ENCODE results near the gene ENOX1.

ENOX1 gene

DNA sequence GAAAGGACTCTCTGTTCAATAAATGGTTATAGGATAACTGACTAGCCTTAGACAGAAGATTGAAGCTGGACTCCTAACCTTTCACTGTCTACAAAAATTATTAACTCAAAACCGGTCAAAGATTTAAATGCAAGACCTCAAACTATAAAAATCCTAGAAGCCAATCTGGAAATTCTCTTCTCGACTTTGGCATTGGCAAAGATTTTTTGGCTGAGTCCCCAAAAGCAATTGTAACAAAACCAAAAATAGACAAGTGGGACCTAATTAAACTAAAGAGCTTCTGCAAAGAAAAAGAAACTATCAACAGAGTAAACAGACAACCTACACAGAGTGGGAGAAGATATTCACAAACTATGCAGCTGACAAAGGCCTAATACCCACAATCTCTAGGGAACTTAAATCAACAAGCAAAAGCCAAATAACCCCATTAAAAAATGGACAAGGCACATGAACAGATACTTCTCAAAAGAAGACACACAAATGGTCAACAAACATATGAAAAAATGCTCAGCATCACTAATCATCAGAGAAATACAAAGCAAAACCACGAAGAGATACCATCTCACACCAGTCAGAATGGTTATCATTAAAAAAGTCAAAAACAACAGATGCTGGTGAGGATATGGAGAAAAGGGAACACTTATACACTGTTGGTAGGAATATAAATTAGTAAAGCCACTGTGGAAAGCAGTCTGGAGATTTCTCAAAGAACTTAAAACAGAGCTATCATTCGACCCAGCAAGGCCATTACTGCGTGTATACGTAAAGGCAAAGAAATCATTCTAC lies 497.1 kb downstream of the ENOX1 start:
- DNase-seq (ENCODE audit: low read depth in 3 of 3) = no peak

GRCh38 chr13:43286751-43287150 lies 500.0 kb downstream of the ENOX1 start:
- DNase-seq (ENCODE audit: low read depth in 3 of 3) = no peak

DNA sequence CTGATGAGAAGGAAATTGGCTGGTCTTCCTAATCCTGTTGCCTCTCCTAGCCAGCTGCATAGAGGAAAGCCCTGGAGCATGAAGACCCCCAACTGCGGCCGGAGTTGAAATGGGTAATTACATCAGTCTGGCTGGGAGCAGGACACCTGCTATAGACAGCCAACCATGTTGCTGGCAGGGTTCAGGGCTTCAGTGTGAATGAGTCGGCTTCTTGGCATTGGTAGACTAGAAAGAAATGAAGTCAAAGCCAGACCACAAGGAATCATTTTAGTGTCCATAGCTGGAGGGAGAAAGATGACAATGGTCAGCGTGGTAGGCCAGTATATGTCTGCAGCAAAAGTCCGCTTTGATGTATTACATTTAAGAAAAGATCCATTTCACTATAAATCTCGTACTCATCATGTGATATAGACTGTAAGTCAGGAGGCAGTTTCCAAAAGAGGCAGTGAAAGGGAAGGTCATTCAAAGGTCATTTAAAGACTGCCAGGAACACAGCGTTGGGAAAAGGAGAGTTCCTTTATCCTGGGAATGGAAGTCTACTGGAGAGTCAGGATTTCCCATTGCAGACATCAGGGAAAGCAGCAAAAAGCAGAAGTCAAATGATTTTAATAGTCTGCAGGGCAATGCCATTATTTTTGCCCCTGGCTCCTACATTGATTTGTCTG lies 500.7 kb downstream of the ENOX1 start:
- no peak for DNase-seq (ENCODE audit: low read depth in 3 of 3)

DNA sequence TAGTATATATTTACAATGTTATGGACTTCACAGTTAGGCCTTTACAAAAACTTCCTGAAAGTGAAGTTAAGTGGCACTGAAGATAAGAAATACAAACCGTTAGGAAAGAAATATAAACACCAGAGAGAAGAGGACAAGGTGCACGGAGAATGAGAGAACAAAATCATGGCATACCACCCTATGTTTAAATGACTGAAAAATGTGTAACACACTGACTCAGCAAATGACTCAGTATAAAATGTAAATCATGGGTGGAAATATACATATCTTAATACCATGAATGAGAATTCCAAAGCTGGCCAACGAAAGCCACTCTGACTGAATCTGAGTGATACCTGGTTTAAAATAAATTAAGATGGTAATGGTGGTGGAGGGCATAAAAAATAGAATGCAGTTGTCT lies 502.6 kb downstream of the ENOX1 start:
- no peak for DNase-seq (ENCODE audit: low read depth in 3 of 3)

DNA sequence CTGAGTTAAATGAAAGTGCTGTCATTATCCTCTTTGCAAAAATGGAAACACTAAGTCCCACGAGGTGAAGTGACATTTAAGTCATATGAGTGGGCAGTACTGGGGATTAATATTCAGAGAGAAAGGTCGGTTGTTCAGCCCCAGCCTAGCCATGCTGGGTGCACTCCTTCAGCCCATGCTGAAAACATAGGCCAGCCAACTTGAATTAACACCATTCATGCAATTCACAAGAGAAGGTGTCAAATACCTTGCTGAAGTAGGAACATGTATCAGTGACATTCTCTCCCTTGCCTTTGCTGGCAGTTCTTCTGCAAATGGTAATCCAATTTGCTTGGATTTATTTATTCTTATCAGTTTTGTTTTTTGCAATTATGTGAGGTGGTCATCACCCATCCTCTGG lies 507.1 kb downstream of the ENOX1 start:
- DNase-seq (ENCODE audit: low read depth in 3 of 3) = no peak

GRCh38 chr13:43278127-43278526 lies 508.6 kb downstream of the ENOX1 start:
- no peak for DNase-seq (ENCODE audit: low read depth in 3 of 3)

- DNase-seq (ENCODE audit: low read depth in 3 of 3) = no peak
Observed at GRCh38 chr13:43277142-43277541, 509.6 kb downstream of the ENOX1 start.

DNA sequence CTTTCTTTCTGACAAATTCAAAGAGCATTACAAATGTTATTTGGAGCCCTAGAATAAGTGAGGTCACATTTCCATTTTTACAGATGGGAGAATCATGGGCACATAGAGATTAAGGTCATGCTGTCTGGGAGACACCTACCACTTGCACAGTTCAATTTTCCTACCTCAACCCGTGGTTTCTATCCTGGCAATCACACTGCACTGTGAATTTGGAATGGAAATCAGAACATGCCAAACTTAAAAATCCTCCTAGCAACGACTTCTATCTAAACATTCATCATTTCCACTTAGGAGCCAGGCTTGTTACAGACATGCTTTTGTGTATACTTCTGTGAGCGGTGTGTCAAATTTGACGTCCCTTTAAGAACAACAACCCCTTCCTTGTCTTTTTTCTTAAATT lies 511.9 kb downstream of the ENOX1 start:
- DNase-seq (ENCODE audit: low read depth in 3 of 3) = no peak

GRCh38 chr13:43273362-43273761 lies 513.4 kb downstream of the ENOX1 start:
- DNase-seq (ENCODE audit: low read depth in 3 of 3) = no peak

GRCh38 chr13:43272851-43273250 lies 513.9 kb downstream of the ENOX1 start:
- no peak for DNase-seq (ENCODE audit: low read depth in 3 of 3)

GRCh38 chr13:43271152-43271551 lies 515.6 kb downstream of the ENOX1 start:
- DNase-seq (ENCODE audit: low read depth in 3 of 3) = no peak

GRCh38 chr13:43270130-43270830 lies 516.5 kb downstream of the ENOX1 start:
- no peak for DNase-seq (ENCODE audit: low read depth in 3 of 3)

DNA sequence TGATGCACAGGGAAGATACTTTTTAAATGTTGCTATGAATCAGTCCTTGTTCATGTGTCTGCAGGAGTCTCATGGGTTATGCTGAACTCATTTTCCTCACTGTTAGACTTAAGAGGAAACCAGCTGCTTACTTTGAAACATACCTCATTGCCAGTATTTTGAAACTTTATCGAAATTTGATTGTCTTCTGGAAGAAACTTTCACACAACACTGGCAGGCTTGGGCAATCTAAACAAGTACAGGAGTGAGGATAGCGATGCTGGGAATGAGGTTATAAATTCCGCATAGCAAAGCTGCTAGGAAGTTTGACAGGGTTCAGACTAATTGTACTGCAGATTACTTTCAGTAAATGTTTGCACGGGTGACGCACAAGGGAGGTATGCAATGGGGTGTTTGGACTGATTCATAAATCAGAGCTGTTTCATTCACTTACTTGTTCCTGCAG lies 517.7 kb downstream of the ENOX1 start:
- DNase-seq (ENCODE audit: low read depth in 3 of 3) = no peak

DNA sequence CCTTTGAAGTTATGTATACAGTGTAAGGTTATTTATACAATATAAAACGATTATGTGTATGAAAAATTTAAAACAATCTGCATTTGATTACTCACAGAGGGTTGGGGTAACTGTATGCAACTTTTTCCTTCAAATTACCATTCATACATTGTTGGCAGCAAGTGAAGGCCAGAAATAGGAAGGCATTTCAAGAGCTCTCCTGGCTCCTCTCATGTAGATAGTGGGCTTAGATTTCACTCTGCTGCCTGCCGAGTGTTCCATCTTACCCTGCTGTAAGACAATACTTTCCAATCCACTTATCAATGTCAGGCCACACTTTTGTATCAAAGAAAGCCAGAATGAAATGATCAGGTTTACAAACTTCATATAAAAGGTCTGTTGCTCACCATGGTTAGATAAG lies 518.1 kb downstream of the ENOX1 start:
- DNase-seq (ENCODE audit: low read depth in 3 of 3) = no peak

DNA sequence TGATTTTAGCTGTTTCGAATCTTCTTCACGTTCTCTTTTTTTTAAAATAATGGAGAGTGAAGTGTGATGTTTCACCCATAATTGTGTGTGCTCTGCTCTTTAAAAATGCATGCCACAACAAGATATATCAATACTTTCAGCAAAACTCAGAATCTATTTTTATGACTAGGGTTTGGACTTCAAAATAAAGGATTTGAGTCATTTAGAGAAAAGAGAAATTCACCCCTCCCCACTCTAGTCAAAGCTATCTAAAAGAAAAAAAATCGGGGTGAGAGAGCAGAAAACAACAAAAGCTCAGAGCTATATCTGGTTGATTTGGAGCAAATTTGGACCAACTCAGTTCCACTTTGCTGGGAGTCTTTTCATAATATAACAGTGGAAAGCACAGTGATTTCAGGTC lies 518.9 kb downstream of the ENOX1 start:
- DNase-seq (ENCODE audit: low read depth in 3 of 3) = no peak

GRCh38 chr13:43266936-43267615 lies 519.7 kb downstream of the ENOX1 start:
- no peak for DNase-seq (ENCODE audit: low read depth in 3 of 3)

DNA sequence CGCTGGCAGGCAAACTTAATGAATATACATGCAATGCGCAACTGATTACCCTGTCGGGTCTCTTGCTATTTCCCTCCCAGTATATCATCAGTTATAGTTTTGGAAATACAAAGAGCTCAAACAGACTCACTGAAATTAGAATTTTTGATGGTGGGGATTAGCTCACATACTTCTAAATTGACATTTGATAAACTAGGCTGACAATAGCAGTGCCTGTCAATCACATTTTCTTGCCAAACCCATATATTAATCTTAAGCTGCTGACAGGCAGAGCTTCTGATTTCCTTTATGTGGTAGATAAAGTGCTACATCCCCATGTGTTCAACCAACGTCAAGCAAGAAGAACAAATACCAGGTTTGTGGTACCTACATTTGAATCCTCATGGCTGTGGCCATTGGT lies 521.7 kb downstream of the ENOX1 start:
- no peak for DNase-seq (ENCODE audit: low read depth in 3 of 3)

GRCh38 chr13:43264458-43264857 lies 522.3 kb downstream of the ENOX1 start:
- no peak for DNase-seq (ENCODE audit: low read depth in 3 of 3)

- DNase-seq (ENCODE audit: low read depth in 3 of 3) = no peak
Observed at GRCh38 chr13:43263047-43263446, 523.7 kb downstream of the ENOX1 start.

- no peak for DNase-seq (ENCODE audit: low read depth in 3 of 3)
Observed at GRCh38 chr13:43260999-43261398, 525.8 kb downstream of the ENOX1 start.

GRCh38 chr13:43258771-43259170 lies 528.0 kb downstream of the ENOX1 start:
- no peak for DNase-seq (ENCODE audit: low read depth in 3 of 3)

- no peak for DNase-seq (ENCODE audit: low read depth in 3 of 3)
Observed at GRCh38 chr13:43257765-43258164, 529.0 kb downstream of the ENOX1 start.
